SK-N-SH treated with all-trans-retinoic acid at 6 μM for 48 hours (cell line): ENCODE results near the gene MREG.

Experiments
- ATAC-seq: fragments of 200-7000 bp; cut with Tn5 transposase; 3 replicates; pipeline ENCODE4 v1.9.1; 2020; ENCODE audit warnings: mild to moderate bottlenecking, moderate library complexity
- CREB5 ChIP-seq: fragments of 250-450 bp; sonication (Bioruptor Pico); IDR thresholded peaks from 2 replicates; pipeline ENCODE4 v1.5.1; 2020; ENCODE audit warnings: low read depth, mild to moderate bottlenecking, moderate library complexity
- CSRNP3 ChIP-seq: fragments of 250-450 bp; sonication (Bioruptor Pico); IDR thresholded peaks from 2 replicates; pipeline ENCODE4 v1.5.1; 2021; ENCODE audit warnings: mild to moderate bottlenecking, moderate library complexity
- GLIS3 ChIP-seq: fragments of 250-450 bp; sonication (Bioruptor Pico); IDR thresholded peaks from 2 replicates; pipeline ENCODE4 v1.5.0; 2020; ENCODE audit warnings: mild to moderate bottlenecking, moderate library complexity
- ISL1 ChIP-seq: fragments of 250-450 bp; sonication (Bioruptor Pico); IDR thresholded peaks from 2 replicates; pipeline ENCODE4 v2.1.2; 2022; ENCODE audit warnings: mild to moderate bottlenecking, moderate library complexity
- OSR1 ChIP-seq: fragments of 250-450 bp; sonication (Bioruptor Pico); IDR thresholded peaks from 2 replicates; pipeline ENCODE4 v1.8.0; 2022; ENCODE audit warnings: moderate library complexity, mild to moderate bottlenecking, inconsistent platforms
- PATZ1 ChIP-seq: fragments of 250-450 bp; sonication (Bioruptor Pico); IDR thresholded peaks from 2 replicates; pipeline ENCODE4 v1.8.0; 2020; ENCODE audit warnings: mild to moderate bottlenecking, moderate library complexity, borderline replicate concordance
- POU6F1 ChIP-seq: fragments of 250-450 bp; sonication (Bioruptor Pico); IDR thresholded peaks from 2 replicates; pipeline ENCODE4 v1.8.0; 2021; ENCODE audit warnings: low read depth, mild to moderate bottlenecking, moderate library complexity, borderline replicate concordance
- RARB ChIP-seq: fragments of 250-450 bp; sonication (Bioruptor Pico); IDR thresholded peaks from 2 replicates; pipeline ENCODE4 v1.8.0; 2021; ENCODE audit warnings: mild to moderate bottlenecking, moderate library complexity
- SNAI2 ChIP-seq: fragments of 250-450 bp; sonication (Bioruptor Pico); IDR thresholded peaks from 2 replicates; pipeline ENCODE4 v1.5.0; 2020; ENCODE audit warnings: mild to moderate bottlenecking, moderate library complexity
- TCF4 ChIP-seq: fragments of 250-450 bp; sonication (Bioruptor Pico); IDR thresholded peaks from 2 replicates; pipeline ENCODE4 v1.8.0; 2021; ENCODE audit warnings: mild to moderate bottlenecking, moderate library complexity, borderline replicate concordance
- TOX ChIP-seq: fragments of 250-450 bp; sonication (Bioruptor Pico); IDR thresholded peaks from 2 replicates; pipeline ENCODE4 v1.8.0; 2021; ENCODE audit warnings: mild to moderate bottlenecking, moderate library complexity, borderline replicate concordance
- TSHZ2 ChIP-seq: fragments of 250-450 bp; sonication (Bioruptor Pico); IDR thresholded peaks from 2 replicates; pipeline ENCODE4 v1.5.0; 2020; ENCODE audit warnings: mild to moderate bottlenecking, moderate library complexity
- ZC3H10 ChIP-seq: fragments of 250-450 bp; sonication (Bioruptor Pico); IDR thresholded peaks from 2 replicates; pipeline ENCODE4 v1.5.1; 2021; ENCODE audit warnings: mild to moderate bottlenecking, moderate library complexity
- ZFP30 ChIP-seq: fragments of 450-650 bp; formaldehyde crosslinking; IDR thresholded peaks from 2 replicates; pipeline ENCODE4 v1.5.0; 2022; ENCODE audit warnings: mild to moderate bottlenecking, moderate library complexity
- ZNF565 ChIP-seq: fragments of 450-650 bp; formaldehyde crosslinking; conservative IDR thresholded peaks from 2 replicates; pipeline ENCODE4 v1.5.0; 2020; ENCODE audit warnings: low read depth, mild to moderate bottlenecking, moderate library complexity
- ZNF70 ChIP-seq: fragments of 450-650 bp; formaldehyde crosslinking; IDR thresholded peaks from 2 replicates; pipeline ENCODE4 v1.5.0; 2020; ENCODE audit warnings: mild to moderate bottlenecking, moderate library complexity

MREG gene

GRCh38 chr2:215965532-215966165 is 47.7 kb downstream of the MREG start:
- no peak for ATAC-seq
- TF ChIP-seq PATZ1 (CRISPR knock-in tag) (no peak), ISL1 (no peak), TOX (CRISPR knock-in tag) (no peak), TCF4 (CRISPR knock-in tag) (no peak), POU6F1 (no peak), GLIS3 (no peak), OSR1 (no peak), SNAI2 (CRISPR knock-in tag) (no peak), CREB5 (CRISPR knock-in tag) (no peak), TSHZ2 (CRISPR knock-in tag) (no peak), ZNF565 (no peak), CSRNP3 (CRISPR knock-in tag) (no peak), ZNF70 (CRISPR knock-in tag) (no peak)

- TF ChIP-seq CREB5 (CRISPR knock-in tag) (no peak), PATZ1 (CRISPR knock-in tag) (no peak), ZC3H10 (CRISPR knock-in tag) (no peak), ZFP30 (CRISPR knock-in tag) (no peak), POU6F1 (no peak), CSRNP3 (CRISPR knock-in tag) (no peak), TCF4 (CRISPR knock-in tag) (no peak), ZNF70 (CRISPR knock-in tag) (no peak), TOX (CRISPR knock-in tag) (no peak), SNAI2 (CRISPR knock-in tag) (no peak), RARB (no peak), GLIS3 (no peak)
- no peak for ATAC-seq
Observed at GRCh38 chr2:215961981-215962380, 51.4 kb downstream of the MREG start.
